OCI-LY1 (cell line): ENCODE measurements around the gene ATIC.

Experiments used
- H2AFZ ChIP-seq: fragments of 200-600 bp; sonication (generic), shearing (Covaris generic); 2 replicates; pipeline ENCODE4 v1.6.0; 2014; ENCODE audit warnings: antibody characterized with exemption, mild to moderate bottlenecking, low read length
- H3F3A ChIP-seq: fragments of 200-600 bp; sonication (generic), shearing (Covaris generic); 2 replicates; pipeline ENCODE4 v1.6.0; 2014; ENCODE audit warnings: mild to moderate bottlenecking, antibody characterized with exemption, low read length, moderate library complexity; ENCODE audit not compliant: insufficient read depth
- H3K27ac ChIP-seq: fragments of 200-600 bp; sonication (generic); 2 replicates; pipeline ENCODE4 v1.5.1; 2014; ENCODE audit warnings: low read length, mixed run types, mild to moderate bottlenecking, low read depth; ENCODE audit not compliant: poor library complexity, severe bottlenecking
- H3K27me3 ChIP-seq: fragments of 200-600 bp; sonication (generic); 2 replicates; pipeline ENCODE4 v1.6.0; 2014; ENCODE audit warnings: antibody characterized with exemption, mild to moderate bottlenecking, low read length, moderate library complexity; ENCODE audit not compliant: insufficient read depth
- H3K36me3 ChIP-seq: fragments of 200-600 bp; sonication (generic); 2 replicates; pipeline ENCODE4 v1.6.1; 2014; ENCODE audit warnings: mild to moderate bottlenecking, antibody characterized with exemption, low read length, moderate library complexity, mixed read lengths; ENCODE audit not compliant: insufficient read depth
- H3K4me1 ChIP-seq: fragments of 200-600 bp; sonication (generic); 2 replicates; pipeline ENCODE4 v1.5.1; 2014; ENCODE audit warnings: mild to moderate bottlenecking, low read length, moderate library complexity; ENCODE audit not compliant: insufficient read depth, severe bottlenecking
- H3K4me2 ChIP-seq: fragments of 200-600 bp; sonication (generic), shearing (Covaris generic); 2 replicates; pipeline ENCODE4 v1.6.1; 2014; ENCODE audit warnings: low read length
- H3K4me3 ChIP-seq: fragments of 200-600 bp; sonication (generic); 2 replicates; pipeline ENCODE4 v1.5.1; 2014; ENCODE audit warnings: low read length, low read depth, mild to moderate bottlenecking, mixed read lengths; ENCODE audit not compliant: poor library complexity, severe bottlenecking
- H3K79me2 ChIP-seq: fragments of 200-600 bp; shearing (Covaris generic); 2 replicates; pipeline ENCODE4 v1.6.1; 2016; ENCODE audit warnings: mixed run types, low read length, mixed read lengths; ENCODE audit not compliant: insufficient read depth
- H3K9ac ChIP-seq: fragments of 200-600 bp; sonication (generic), shearing (Covaris generic); 2 replicates; pipeline ENCODE4 v1.6.1; 2014; ENCODE audit warnings: mild to moderate bottlenecking, low read length, mixed read lengths
- H3K9me2 ChIP-seq: fragments of 200-600 bp; sonication (generic), shearing (Covaris generic); 2 replicates; pipeline ENCODE4 v1.6.1; 2014; ENCODE audit warnings: low read depth, mild to moderate bottlenecking, low read length, mixed read lengths
- H3K9me3 ChIP-seq: fragments of 200-600 bp; shearing (Covaris generic); 2 replicates; pipeline ENCODE4 v1.6.1; 2014; ENCODE audit warnings: low read length, mixed read lengths
- H4K20me1 ChIP-seq: fragments of 200-600 bp; sonication (generic), shearing (Covaris generic); 2 replicates; pipeline ENCODE4 v1.6.0; 2016; ENCODE audit warnings: mild to moderate bottlenecking, low read length; ENCODE audit not compliant: insufficient read depth
- CTCF ChIP-seq: fragments of 200-600 bp; sonication (generic), shearing (Covaris generic); IDR thresholded peaks from 2 replicates; pipeline ENCODE4 v1.5.1; 2017; ENCODE audit warnings: mild to moderate bottlenecking, antibody characterized with exemption, low read length, moderate library complexity, mixed read lengths
- EZH2 ChIP-seq: fragments of 200-600 bp; sonication (generic), shearing (Covaris generic); IDR thresholded peaks from 2 replicates; pipeline ENCODE4 v1.8.0; 2017; ENCODE audit warnings: borderline replicate concordance, mixed run types, mild to moderate bottlenecking, antibody characterized with exemption, low read length, moderate library complexity, mixed read lengths

ATIC gene

GRCh38 chr2:215264374-215264773 is 47.5 kb upstream of the ATIC start:
- no peaks in the 10 kb centered on the region for H3F3A ChIP-seq
- no peak for TF ChIP-seq EZH2
- TF ChIP-seq CTCF: no peak
- H3K4me2 ChIP-seq: no peak overlapping the region
- H2AFZ ChIP-seq: no peak overlapping the region
- H4K20me1 ChIP-seq: no peaks in the 10 kb centered on the region
- no peak overlapping the region for H3K27ac ChIP-seq
- H3K9me3 ChIP-seq: no peaks in the 10 kb centered on the region
- H3K9ac ChIP-seq: no peak overlapping the region
- H3K9me2 ChIP-seq: no peaks in the 10 kb centered on the region
- no peaks in the 10 kb centered on the region for H3K36me3 ChIP-seq
- H3K4me3 ChIP-seq: no peak overlapping the region
- H3K4me1 ChIP-seq: no peaks in the 10 kb centered on the region
- no peaks in the 10 kb centered on the region for H3K27me3 ChIP-seq
- no peaks in the 10 kb centered on the region for H3K79me2 ChIP-seq

- H3K36me3 ChIP-seq: no peaks in the 10 kb centered on the region
- H3F3A ChIP-seq: no peaks in the 10 kb centered on the region
- H3K79me2 ChIP-seq: no peaks in the 10 kb centered on the region
- no peak overlapping the region for H3K27ac ChIP-seq
- TF ChIP-seq CTCF (peak; percentile 81), EZH2 (no peak)
- H3K4me3 ChIP-seq: no peak overlapping the region
- no peaks in the 10 kb centered on the region for H3K27me3 ChIP-seq
- no peaks in the 10 kb centered on the region for H3K4me1 ChIP-seq
- H3K9me3 ChIP-seq: no peaks in the 10 kb centered on the region
- H3K9ac ChIP-seq: no peak overlapping the region
- H3K4me2 ChIP-seq: no peak overlapping the region
- H4K20me1 ChIP-seq: no peaks in the 10 kb centered on the region
- H2AFZ ChIP-seq: no peak overlapping the region
- no peaks in the 10 kb centered on the region for H3K9me2 ChIP-seq
Observed at GRCh38 chr2:215269397-215270117, 42.3 kb upstream of the ATIC start.

GRCh38 chr2:215270118-215270451 is 41.8 kb upstream of the ATIC start:
- Histone ChIP-seq H3K36me3 (no peaks in the 10 kb centered on the region), H3K27ac (no peak overlapping the region), H3K4me3 (no peak overlapping the region), H3K4me2 (no peak overlapping the region), H3K9me3 (no peaks in the 10 kb centered on the region), H3K27me3 (no peaks in the 10 kb centered on the region), H2AFZ (no peak overlapping the region), H3F3A (no peaks in the 10 kb centered on the region), H3K4me1 (no peaks in the 10 kb centered on the region), H3K79me2 (no peaks in the 10 kb centered on the region), H4K20me1 (no peaks in the 10 kb centered on the region), H3K9ac (no peak overlapping the region), H3K9me2 (no peaks in the 10 kb centered on the region)
- TF ChIP-seq CTCF (no peak), EZH2 (no peak)
